ENCODE results near the gene POLR3G.
A peak's percentile ranks its signal among the peaks of the same experiment; 100 is the strongest.

The POLR3G gene

GRCh38 chr5:90554358-90555006 lies 79.8 kb downstream of the POLR3G start:
- DNase-seq: no peak

DNA sequence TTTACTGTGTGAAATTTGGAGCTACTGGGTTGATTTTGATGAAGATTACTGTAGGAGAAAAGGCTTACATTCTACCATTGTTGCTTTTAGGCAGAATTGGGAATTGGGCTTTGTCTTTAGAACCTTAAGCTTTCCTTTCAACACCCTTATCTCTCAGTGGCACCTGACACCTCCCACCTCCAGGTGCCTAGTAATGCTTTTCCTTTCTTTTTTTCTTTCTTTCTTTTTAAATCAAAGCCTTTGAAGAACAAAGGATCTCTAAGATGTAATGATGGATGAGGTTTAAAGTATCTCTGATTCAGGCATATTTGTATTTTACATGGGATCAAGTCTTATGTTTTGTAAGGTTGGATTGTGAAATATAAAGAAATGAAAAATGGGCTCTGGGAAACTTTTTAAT lies 81.0 kb downstream of the POLR3G start:
- DNase-seq: no peak

DNA sequence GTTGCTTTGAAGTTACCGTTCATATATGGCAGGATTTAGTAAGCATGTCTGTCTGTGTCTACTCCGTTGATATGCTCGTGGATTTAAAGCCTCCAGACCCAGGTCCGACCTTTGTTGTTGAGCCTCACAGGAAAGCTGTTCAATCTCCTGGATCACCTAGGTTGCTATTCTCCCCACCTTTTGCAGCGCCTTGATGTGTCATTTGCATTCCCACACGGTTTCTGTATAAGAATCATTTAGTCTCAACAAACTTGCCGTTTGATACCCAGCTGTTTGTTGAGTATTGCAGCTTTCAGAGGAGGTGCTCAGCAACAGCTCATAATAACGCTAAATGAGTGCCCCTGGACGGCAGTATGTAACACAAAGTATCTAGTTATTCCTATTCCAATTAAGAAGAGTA lies 82.7 kb downstream of the POLR3G start:
- DNase-seq: no peak

DNA sequence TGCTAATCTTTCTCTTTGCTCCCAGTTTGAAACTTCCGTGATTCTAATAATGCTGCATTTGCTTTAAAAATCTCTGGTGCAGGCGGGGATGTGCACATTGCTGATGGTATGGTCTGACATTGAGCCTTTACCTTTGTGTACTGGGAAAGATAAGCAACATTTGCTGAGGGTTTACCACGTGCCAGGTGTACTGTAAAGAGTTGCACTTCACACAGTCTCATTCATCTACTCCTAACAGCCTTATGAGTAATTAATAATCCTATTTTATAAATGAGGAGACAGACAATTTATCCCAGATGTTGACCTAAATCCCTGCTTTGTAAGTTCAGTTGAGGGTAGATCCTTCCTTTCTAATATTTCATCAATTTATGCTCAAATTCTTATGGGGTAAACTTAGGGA lies 83.2 kb downstream of the POLR3G start:
- no peak for DNase-seq

- peak; percentile 83 for DNase-seq
Observed at GRCh38 chr5:90558344-90559192, 83.9 kb downstream of the POLR3G start, which contains the start of gene ADGRV1. Gene ADGRV1, plus strand, starts transcription at chr5:90558797. Its CDS starts 99 bp downstream, at chr5:90558896.

DNA sequence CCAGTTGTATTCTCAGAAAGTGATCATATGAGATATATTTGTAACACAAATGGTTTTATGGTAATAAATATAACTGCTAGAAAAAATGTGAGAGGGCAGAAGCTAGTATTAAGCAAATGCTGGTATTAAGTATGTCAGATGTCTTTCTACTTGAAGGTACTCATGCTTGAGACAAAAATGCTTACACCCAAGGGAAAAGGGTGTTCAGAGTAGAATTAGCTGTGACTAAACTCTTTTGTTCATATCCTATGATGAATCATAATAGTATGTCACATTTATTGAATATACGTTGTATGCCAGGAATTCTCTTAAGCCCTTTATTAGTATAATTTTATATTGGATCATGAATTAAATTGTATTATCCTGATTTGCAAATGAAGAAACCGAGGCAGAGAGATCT lies 86.1 kb downstream of the POLR3G start:
- peak; percentile 2 for DNase-seq

DNA sequence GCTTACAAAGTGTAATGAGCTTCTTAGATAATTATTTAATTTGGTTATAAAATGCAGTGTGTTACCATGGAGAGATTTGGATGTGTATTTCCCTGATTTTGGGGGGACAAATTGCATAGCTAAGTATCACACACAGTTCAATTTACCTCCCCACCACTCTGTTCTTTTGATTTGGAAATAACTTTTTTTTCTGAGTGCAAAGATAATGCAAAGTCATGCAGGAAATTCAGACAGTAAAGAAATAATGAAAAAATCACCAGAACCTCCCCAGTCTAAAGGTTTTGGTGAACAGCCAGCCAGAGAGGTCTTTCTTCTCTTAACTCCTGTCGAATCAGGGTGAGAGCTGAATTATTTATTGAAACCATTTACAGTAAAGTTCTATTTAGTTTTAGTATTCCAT lies 87.1 kb downstream of the POLR3G start:
- DNase-seq: no peak

DNA sequence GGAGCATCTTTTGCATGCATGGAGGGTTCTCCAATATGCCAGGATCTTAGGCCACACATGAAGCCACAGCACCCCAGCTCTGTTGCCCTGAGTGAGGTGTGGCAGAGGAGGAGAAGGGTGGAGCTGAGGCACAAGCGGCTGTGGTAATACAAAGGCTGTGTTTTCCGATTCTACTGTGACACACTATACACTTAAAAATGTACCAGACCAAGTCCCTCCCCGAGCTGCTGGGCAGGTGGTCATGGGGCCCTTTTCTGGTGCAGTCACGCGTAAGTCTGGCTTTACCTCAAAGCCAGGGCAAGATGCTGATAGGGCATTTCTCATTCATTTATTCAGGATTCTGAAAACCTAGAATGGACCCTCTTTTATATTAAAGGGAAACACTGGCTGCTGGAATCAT lies 87.7 kb downstream of the POLR3G start:
- peak; percentile 11 for DNase-seq

DNA sequence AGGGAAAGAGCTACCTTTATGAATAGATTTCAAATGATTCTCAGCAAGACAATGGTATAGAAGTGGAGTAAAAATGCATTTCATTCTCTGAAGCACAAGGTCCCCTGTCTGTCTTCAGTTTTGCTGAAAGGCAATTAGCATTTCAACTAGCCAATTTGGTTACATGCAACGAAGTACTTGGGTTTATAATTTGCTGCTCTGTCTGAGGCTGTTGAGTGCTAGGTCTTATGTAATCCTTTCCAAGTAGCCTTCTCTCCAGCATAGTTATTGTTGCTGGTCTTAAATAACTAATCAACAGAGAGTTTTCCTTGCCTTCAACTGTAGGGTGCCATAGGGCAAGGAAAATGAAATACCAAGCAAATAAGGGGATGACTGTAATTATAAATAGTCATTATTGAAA lies 88.4 kb downstream of the POLR3G start:
- DNase-seq: peak; percentile 4
